GM19372 (cell line): ENCODE results near the gene TOMM20.
"Not testable (repeated sequence)": the region's sequence is repeated elsewhere in the genome, so short reads cannot be mapped to it uniquely, and the experiment has no call there.

Source experiments
- ATAC-seq: cut with Tn5 transposase; IDR thresholded peaks from one replicate; pipeline ENCODE4 v1.9.1; 2021; ENCODE audit warnings: mild to moderate bottlenecking, low read depth, moderate library complexity; ENCODE audit not compliant: unreplicated experiment

Gene TOMM20

GRCh38 chr1:235085411-235086117 lies 43.1 kb downstream of the TOMM20 start:
- not testable (repeated sequence) for ATAC-seq

GRCh38 chr1:235080788-235081187 lies 47.8 kb downstream of the TOMM20 start:
- ATAC-seq = not testable (repeated sequence)

GRCh38 chr1:235080297-235080657 lies 48.4 kb downstream of the TOMM20 start:
- not testable (repeated sequence) for ATAC-seq

- ATAC-seq = no peak
Observed at GRCh38 chr1:235079443-235080296, 49.0 kb downstream of the TOMM20 start.

GRCh38 chr1:235078480-235079381 lies 49.9 kb downstream of the TOMM20 start:
- no peak for ATAC-seq

- no peak for ATAC-seq
Observed at GRCh38 chr1:235077571-235078479, 50.8 kb downstream of the TOMM20 start.

GRCh38 chr1:235077163-235077540 lies 51.5 kb downstream of the TOMM20 start:
- no peak for ATAC-seq

GRCh38 chr1:235076504-235077162 lies 52.0 kb downstream of the TOMM20 start:
- ATAC-seq = no peak

GRCh38 chr1:235075777-235076308 lies 52.8 kb downstream of the TOMM20 start:
- ATAC-seq = no peak

- ATAC-seq = peak; percentile 57
Observed at GRCh38 chr1:235075048-235075776, 53.4 kb downstream of the TOMM20 start.

GRCh38 chr1:235074523-235075047 lies 54.1 kb downstream of the TOMM20 start:
- ATAC-seq = peak; percentile 27

- ATAC-seq = no peak
Observed at GRCh38 chr1:235073968-235074522, 54.6 kb downstream of the TOMM20 start.

- ATAC-seq = no peak
Observed at GRCh38 chr1:235073331-235073967, 55.2 kb downstream of the TOMM20 start.

- not testable (repeated sequence) for ATAC-seq
Observed at GRCh38 chr1:235072577-235072976, 56.1 kb downstream of the TOMM20 start.

- ATAC-seq = no peak
Observed at GRCh38 chr1:235072096-235072495, 56.5 kb downstream of the TOMM20 start.

GRCh38 chr1:235070819-235071218 lies 57.8 kb downstream of the TOMM20 start:
- ATAC-seq = no peak
